Anterior cingulate cortex (tissue), 58 donors: ENCODE measurements around the gene MCUR1.
"Not testable (repeated sequence)": the region's sequence is repeated elsewhere in the genome, so short reads cannot be mapped to it uniquely, and the experiment has no call there.

Source experiments
- DNase-seq, 58 donors: peaks; one replicate each; lab custom pipeline; 2025; lab: John Stamatoyannopoulos, UW

MCUR1 gene, protein sequence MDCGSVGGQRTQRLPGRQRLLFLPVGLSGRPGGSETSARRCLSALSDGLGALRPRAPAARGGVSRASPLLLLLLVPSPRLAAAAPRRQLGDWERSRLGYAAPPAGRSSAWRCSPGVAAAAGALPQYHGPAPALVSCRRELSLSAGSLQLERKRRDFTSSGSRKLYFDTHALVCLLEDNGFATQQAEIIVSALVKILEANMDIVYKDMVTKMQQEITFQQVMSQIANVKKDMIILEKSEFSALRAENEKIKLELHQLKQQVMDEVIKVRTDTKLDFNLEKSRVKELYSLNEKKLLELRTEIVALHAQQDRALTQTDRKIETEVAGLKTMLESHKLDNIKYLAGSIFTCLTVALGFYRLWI

DNA sequence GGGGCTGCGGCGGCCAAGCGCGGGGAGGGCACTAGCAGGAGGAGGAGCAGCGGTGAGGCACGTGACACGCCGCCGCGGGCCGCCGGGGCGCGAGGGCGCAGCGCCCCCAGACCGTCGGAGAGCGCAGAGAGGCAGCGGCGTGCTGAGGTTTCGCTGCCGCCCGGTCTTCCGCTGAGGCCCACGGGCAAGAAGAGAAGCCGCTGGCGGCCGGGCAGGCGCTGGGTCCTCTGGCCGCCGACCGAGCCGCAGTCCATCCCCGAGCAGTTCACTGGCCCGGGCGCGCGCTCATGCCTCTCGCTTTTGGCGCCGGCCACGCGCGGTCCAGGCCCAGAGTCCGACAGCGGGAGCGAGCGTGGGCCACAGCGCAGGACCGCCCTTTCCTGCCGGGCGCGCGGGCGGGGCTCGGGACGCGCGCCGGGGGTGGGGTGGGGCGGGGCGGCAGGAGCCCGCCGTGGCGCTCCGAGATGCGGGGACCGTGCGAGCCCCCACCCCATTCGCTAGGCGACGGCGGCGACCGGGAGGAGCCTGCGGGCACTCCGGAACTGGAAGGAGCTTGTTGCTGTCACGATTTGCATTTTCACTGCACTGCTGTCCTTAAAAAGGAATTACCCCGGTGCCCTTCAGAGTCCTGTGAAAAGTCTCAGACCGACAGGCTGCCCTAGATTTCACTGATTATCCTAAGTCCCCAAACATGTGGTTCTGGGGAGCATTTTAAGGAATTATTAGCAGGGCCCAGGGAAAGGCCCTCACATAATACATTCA is at the start of gene MCUR1:
TSS of gene MCUR1 (minus strand) at position 382 of the 762 bp plus-strand sequence. CDS start at position 254, 128 bp downstream.
- peak; percentile 63 to 94 (median 88) for DNase-seq

GRCh38 chr6:13863699-13864155 is 49.4 kb upstream of the MCUR1 start:
- DNase-seq = no peak

DNA sequence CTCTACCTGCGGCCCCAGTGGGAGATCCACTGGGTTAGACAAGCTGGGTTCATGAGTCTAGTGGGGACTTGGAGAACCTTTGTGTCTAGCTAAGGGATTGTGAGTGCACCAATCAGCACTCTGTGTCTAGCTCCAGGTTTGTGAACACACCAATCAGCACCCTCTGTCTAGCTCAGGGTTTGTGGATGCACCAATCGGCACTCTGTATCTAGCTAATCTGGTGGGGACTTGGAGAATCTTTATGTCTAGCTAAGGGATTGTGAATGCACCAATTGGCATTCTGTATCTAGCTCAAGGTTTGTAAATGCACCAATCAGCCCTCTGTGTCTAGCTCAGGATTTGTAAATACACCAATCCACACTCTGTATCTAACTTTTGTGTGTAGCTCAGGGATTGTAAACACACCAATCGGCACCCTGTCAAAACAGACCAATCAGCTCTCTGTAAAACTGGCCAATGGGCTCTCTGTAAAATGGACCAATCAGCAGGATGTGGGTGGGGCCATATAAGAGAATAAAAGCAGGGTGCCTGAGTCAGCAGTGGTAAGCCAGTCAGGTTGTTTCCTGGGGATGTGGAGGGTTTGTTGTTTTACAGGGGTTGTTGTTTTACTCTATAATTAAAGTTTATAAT is 46.3 kb upstream of the MCUR1 start:
- DNase-seq = peak in 5 of 58 donors; percentile 4 to 20 (median 6)

- peak in 10 of 58 donors; percentile 3 to 44 (median 12) for DNase-seq
Observed at GRCh38 chr6:13859871-13860555, 45.7 kb upstream of the MCUR1 start.

GRCh38 chr6:13854716-13855250 is 40.4 kb upstream of the MCUR1 start:
- DNase-seq = no peak

- DNase-seq = no peak
Observed at GRCh38 chr6:13853871-13854270, 39.5 kb upstream of the MCUR1 start.

DNA sequence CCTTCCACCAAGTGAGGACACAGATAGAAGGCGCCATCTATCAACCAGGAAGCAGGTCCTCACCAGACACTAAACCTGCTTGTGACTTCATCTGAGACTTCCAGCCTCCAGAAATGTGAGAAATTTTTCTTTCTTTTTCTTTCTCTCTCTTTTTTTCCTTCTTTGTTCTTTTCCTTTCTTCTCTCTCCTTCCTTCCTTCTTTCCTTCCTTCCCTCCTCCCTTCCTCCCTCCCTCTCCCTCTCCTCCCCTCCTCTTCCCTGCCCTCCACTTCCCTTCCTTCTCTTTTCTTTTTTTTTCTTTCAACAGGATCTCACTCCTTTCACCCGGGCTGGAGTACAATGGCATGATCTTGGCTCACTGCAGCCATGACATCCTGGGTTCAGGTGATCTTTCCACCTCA is 37.4 kb upstream of the MCUR1 start:
- DNase-seq = no peak

GRCh38 chr6:13851330-13851729 is 37.0 kb upstream of the MCUR1 start:
- no peak for DNase-seq

- not testable (repeated sequence) for DNase-seq
Observed at GRCh38 chr6:13850690-13851089, 36.3 kb upstream of the MCUR1 start.

DNA sequence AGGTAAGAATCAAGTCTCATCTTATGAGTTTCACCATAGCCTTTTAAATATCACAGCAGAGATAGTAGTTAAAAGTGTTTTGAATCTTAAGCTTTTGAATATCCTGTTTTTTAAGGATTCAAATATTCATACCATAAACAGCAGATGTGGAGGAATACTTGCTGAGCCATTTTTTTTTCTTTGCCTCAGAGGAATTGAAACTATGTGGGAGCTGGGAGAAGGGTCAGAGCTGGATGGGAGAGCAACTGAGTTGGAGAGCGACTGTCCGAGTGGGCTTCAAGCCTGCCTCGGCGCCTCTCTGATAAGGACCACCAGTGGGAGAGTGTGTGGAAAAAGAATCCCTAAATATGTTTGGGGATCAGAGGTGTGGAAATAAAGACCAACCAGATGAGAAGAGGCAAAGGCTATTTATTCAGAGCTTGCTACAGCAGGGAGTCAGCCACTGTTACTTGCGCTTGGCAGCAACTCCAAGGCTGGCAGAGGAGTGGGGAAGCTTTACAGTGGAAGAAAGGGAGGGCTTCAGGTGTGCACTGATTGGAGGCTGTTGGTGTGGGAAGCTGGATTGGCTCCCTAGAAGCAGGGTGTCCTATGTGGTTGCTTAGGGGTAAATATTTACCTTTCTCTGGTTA is 34.3 kb upstream of the MCUR1 start:
- DNase-seq = no peak

DNA sequence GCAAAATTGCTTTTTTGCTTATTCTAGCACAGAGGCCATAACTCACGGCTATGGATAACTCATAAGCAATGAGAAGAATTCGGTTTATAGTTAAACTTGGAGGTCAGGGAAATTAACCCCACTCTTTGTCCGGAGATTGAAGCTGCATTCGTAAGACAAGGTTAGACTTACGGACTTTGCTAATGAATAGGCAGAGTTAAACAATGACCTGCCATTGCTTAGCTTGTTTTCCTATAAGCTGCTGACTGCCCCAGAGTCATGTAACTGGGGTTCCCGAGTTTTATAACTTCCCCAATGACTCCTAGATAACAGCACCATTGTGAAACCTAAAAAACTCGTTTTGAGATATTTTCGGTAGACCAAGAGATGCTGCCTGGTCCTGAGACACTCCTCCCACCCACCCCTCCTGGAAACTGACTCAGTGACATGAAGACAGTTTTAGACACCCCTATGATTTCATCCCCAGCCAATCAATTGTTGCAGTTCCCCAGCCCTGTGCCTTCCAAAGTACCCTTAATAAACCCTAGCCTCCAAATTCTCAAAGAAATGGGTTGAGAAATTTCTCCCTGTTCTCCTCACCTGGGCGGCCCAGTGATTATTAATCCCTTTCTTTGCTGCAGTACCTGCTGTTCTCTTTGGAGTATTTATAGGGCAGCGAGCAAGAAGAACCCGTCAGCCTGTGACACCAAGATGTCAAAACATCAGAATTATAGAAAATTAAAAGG is 33.1 kb upstream of the MCUR1 start:
- DNase-seq = peak in 1 of 58 donors; percentile 5

GRCh38 chr6:13846841-13847240 is 32.5 kb upstream of the MCUR1 start:
- DNase-seq = no peak

DNA sequence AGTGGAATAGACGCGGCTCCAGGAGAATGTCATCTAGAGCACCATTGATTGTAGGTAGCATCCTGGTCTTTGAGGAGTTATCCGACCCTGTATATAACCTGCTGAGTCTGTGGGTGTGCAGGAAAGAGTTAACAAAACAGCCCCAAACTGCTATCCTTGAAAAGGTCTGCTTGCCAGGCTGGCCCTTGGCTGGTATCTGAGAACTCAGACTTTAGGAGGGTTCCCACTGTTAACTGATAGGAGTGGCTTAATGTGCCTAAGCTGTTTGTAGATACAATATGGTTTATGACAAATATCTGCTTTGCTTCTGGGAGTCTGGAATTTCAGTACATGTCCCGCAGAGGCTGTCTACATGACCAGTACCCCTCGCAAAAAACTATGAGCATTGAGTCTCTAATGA is 27.6 kb upstream of the MCUR1 start:
- no peak for DNase-seq

DNA sequence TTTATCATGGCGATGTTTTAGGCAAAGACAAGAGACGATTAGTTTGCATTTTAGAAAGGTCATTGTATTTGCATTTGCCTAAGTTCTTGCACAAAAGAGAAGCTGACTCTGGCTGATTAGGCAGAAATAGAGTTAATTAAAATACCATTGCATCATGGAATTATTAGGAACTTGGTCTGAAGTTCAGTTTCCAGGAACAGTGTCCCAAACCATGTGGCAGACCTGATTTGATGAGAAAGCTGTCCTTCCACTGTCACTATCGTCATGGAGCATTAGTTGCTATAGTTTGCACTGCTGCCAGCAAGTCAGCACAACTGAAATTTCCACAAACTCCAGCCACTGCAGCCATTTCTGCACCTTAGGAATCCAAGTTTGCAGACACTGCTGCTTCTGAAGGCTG is 24.3 kb upstream of the MCUR1 start:
- no peak for DNase-seq

DNA sequence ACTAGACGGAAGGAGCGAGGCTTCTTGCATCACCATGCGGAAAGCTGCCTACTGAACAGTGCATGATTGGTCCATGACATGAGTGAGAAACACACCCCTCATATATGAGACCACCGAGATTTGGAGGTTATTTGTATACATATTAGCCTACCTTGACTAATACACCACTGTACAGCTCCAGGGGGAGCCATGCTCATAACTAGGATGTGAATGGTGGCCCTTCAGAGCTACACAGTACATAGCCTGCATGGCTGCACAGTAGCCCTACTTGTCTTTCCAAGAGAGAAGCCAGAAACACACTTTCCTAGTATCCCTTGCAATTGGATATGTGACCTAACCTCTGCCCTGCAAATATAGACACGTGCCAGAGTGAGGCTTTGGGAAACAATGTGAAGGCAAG is 21.8 kb upstream of the MCUR1 start:
- no peak for DNase-seq

DNA sequence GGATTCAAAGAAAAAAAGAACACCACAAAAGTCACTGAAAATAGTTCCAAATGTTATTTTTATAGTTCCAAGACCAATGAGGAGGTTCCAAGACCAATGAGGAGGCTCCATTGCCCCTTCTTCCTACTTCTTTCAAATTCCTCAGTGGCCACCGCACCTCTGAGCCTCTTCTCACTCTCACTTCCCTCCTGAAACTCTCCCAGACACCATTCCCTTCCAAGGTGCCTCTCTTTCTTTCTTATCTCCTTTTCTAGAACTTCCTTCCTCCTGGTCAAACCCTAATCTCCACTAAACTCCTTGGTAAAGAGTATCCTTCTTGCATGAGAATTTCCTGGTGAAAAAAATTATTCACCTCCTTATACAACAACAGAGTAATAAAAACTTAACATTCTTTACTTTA is 20.4 kb upstream of the MCUR1 start:
- no peak for DNase-seq

DNA sequence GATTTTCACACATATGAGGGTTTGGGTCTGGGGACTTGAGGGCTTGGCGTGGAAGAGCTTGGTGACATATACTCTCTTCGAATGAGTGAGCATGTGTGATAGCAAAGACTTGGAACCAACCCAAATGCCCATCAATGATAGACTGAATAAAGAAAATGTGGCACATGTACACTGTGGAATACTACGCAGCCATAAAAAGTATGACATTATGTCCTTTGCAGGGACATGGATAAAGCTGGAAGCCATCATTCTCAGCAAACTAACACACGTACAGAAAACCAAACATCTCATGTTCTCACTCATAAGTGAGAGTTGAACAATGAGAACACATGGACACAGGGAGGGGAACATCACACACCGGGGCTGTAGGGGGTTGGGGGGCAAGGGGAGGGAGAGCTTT is 19.7 kb upstream of the MCUR1 start:
- not testable (repeated sequence) for DNase-seq

- DNase-seq = no peak
Observed at GRCh38 chr6:13832778-13833177, 18.4 kb upstream of the MCUR1 start.

DNA sequence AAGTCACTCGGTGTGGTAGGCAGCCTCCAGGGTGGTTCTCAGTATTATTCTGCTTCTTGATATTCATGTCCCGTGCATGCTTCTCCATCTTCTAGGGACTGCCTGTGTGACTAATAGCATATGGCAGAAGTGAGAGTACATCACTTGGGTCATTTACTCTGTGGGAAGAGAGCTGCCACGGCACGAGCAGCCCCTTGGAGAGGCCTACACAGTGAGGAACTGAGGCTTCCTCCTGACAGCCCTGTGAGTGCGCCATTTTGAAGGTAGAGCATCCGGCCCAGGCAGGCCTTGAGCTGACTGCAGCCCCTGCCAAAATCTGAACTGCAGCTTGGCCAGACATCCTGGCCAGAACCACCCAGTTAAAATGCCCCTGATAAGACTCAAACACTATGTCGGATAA is 17.3 kb upstream of the MCUR1 start:
- DNase-seq = no peak
